MCF 10A (cell line): ENCODE data around the gene RGS3. TPM values are rescaled to one million over a fixed set of nuclear protein-coding genes. Genes with fewer than 3 reads are reported as not detected.
"Not testable (repeated sequence)": the region's sequence is repeated elsewhere in the genome, so short reads cannot be mapped to it uniquely, and the experiment has no call there.

Source experiments
- BruUV-seq: library from RNA; stranded (reverse); fragments of 400-500 nt; replicated peaks from 2 replicates; lab custom pipeline; 2021; lab: Mats Ljungman, UMichigan
- CTCF ChIA-PET: fragments of 300-600 bp; sonication (Branson Sonifier 250); formaldehyde crosslinking; extraction: SDS; loops from one replicate; lab custom pipeline; 2021; ENCODE audit warnings: antibody characterized with exemption, inconsistent platforms; lab: Yijun Ruan, JAX
- POLR2A ChIA-PET: fragments of 300-600, 350-650 bp; sonication (Branson Sonifier 250); formaldehyde crosslinking; extraction: SDS; loops from one replicate; lab custom pipeline; 2020; ENCODE audit warnings: antibody characterized with exemption, inconsistent platforms; lab: Yijun Ruan, JAX
- DNase-seq: peaks from one replicate; pipeline ENCODE4 v3.0.0-alpha.2; 2018; ENCODE audit not compliant: unreplicated experiment
- H3K27ac Mint-ChIP-seq: one replicate; pipeline ENCODE4 v1.8.0; 2022; ENCODE audit warnings: mild to moderate bottlenecking, low read depth, mixed read lengths; ENCODE audit not compliant: unreplicated experiment
- H3K27me3 Mint-ChIP-seq: one replicate; pipeline ENCODE4 v1.8.0; 2022; ENCODE audit warnings: mixed read lengths; ENCODE audit not compliant: insufficient read depth, unreplicated experiment
- H3K36me3 Mint-ChIP-seq: one replicate; pipeline ENCODE4 v1.8.0; 2022; ENCODE audit warnings: mild to moderate bottlenecking, moderate library complexity, mixed read lengths; ENCODE audit not compliant: insufficient read depth, unreplicated experiment
- H3K4me1 Mint-ChIP-seq: one replicate; pipeline ENCODE4 v1.8.0; 2022; ENCODE audit warnings: mixed read lengths; ENCODE audit not compliant: insufficient read depth, unreplicated experiment
- H3K4me3 Mint-ChIP-seq: one replicate; pipeline ENCODE4 v1.8.0; 2022; ENCODE audit warnings: mild to moderate bottlenecking, moderate library complexity, mixed read lengths; ENCODE audit not compliant: unreplicated experiment
- H3K9me3 Mint-ChIP-seq: one replicate; pipeline ENCODE4 v1.8.0; 2022; ENCODE audit warnings: mixed read lengths; ENCODE audit not compliant: unreplicated experiment
- intact Hi-C: fragments of 100-400 bp; cut with micrococcal nuclease; formaldehyde crosslinking; loops from 2 replicates; pipeline ENCODE4 v1.14.1; 2022
- total RNA-seq: library from RNA; stranded (reverse); gene quantifications from 2 replicates; pipeline ENCODE4 v1.2.3, GENCODE V29; 2022
- TF ChIP-seq, protein P1 (sequence below): fragments of 200-600 bp; IDR thresholded peaks from one replicate; pipeline ENCODE4 v1.8.0; 2022; ENCODE audit warnings: antibody characterized with exemption, mild to moderate bottlenecking; ENCODE audit not compliant: unreplicated experiment

Gene RGS3
- total RNA-seq, 1 experiment from 2014 or later, result 32.1 TPM

DNA sequence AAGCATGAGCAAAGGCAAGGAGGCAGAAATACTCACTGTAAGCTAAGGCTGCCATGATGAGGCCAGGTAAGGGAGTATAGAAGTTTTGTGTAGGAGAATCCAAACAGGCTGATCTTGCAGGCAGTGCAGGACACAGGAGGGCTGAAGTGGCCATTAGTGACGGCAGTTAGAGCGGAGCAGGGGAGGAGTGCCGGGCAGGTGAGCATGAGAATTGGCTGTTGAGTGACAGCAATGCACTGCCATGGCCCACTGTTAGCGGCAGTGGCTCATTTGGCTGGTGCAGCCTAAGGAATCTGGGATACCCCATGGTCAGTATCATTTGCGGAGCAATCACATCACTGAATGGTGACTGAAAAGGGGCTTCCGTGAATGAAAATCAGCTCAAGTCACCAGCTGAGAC is 22.8 kb downstream of the RGS3 start:
- no TSS peak for BruUV-seq
- ChIA-PET CTCF (interaction anchor here (0.6 to 1.0 kb wide), 5 partner anchors 105 to 833 kb away, joined by 3 to 4 read pairs (median 4); no protein-coding TSS in a partner anchor), POLR2A (interaction anchor here (0.7 kb wide), 1 partner anchor 594 kb away, joined by 3 read pairs; no protein-coding TSS in a partner anchor)
- TF ChIP-seq, protein P1, sequence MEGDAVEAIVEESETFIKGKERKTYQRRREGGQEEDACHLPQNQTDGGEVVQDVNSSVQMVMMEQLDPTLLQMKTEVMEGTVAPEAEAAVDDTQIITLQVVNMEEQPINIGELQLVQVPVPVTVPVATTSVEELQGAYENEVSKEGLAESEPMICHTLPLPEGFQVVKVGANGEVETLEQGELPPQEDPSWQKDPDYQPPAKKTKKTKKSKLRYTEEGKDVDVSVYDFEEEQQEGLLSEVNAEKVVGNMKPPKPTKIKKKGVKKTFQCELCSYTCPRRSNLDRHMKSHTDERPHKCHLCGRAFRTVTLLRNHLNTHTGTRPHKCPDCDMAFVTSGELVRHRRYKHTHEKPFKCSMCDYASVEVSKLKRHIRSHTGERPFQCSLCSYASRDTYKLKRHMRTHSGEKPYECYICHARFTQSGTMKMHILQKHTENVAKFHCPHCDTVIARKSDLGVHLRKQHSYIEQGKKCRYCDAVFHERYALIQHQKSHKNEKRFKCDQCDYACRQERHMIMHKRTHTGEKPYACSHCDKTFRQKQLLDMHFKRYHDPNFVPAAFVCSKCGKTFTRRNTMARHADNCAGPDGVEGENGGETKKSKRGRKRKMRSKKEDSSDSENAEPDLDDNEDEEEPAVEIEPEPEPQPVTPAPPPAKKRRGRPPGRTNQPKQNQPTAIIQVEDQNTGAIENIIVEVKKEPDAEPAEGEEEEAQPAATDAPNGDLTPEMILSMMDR, result no peak
- Mint-ChIP-seq H3K27ac (no peak overlapping the region), H3K4me3 (no peak overlapping the region), H3K4me1 (peaks cover 7% of the 10 kb centered on the region), H3K9me3 (no peaks in the 10 kb centered on the region), H3K27me3 (no peaks in the 10 kb centered on the region), H3K36me3 (no peaks in the 10 kb centered on the region)
- intact Hi-C loops, result no loop called here
- DNase-seq, result no peak

DNA sequence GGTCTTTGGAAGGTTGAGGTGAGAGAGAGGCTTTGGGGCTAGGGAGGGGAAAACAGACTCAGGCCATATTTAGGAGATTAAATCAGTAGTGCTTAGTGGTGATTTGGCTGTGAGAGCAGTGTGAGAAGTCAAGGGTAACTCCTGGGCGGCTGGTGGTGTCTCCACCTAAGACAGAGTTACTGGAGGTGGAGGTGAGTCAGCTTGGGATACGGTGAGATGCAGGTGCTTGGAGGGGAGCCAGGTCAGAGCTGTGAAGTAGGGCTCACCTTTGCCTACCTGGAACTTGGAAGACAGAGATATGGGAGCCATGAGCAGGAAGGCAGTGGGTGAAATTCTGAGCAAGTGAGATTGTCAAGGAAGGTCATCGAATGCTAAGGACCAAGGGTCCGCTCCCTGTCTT is 24.5 kb downstream of the RGS3 start:
- TF ChIP-seq, protein P1, result no peak
- ChIA-PET CTCF (no interaction called here), POLR2A (no interaction called here)
- peaks cover 14% of the 10 kb centered on the region for H3K4me1 Mint-ChIP-seq
- no TSS peak for BruUV-seq
- no peak overlapping the region for H3K27ac Mint-ChIP-seq
- DNase-seq, result peak; percentile 70
- no peaks in the 10 kb centered on the region for H3K36me3 Mint-ChIP-seq
- no peaks in the 10 kb centered on the region for H3K9me3 Mint-ChIP-seq
- H3K27me3 Mint-ChIP-seq, result no peaks in the 10 kb centered on the region
- H3K4me3 Mint-ChIP-seq, result no peak overlapping the region
- intact Hi-C loops, result no loop called here

DNA sequence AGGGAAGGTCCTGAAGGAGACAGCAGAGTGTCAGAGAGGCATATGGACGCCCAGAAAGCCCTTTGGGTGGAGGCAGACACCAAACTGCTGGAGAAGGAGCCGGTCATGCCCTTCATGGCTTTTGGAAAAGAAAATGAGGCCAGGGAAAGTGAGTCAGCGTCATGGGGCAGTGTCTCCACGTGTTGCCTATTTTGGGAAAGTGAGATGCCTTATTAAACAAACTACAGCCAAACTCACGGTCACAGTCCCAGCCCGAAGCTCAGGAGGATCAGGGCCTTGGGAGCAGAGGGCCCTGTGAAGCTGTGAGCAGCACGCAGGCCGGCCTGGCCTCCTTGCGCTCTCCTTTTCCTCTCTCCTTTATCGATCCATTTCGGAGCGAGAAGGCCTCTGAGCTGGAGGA is 25.0 kb downstream of the RGS3 start:
- POLR2A ChIA-PET, result no interaction called here
- no peaks in the 10 kb centered on the region for H3K36me3 Mint-ChIP-seq
- TF ChIP-seq, protein P1, result no peak
- H3K9me3 Mint-ChIP-seq, result no peaks in the 10 kb centered on the region
- no peaks in the 10 kb centered on the region for H3K27me3 Mint-ChIP-seq
- H3K27ac Mint-ChIP-seq, result no peak overlapping the region
- BruUV-seq, result no TSS peak
- CTCF ChIA-PET, result interaction anchor here (0.6 kb wide), 1 partner anchor 53 kb away, joined by 3 read pairs; no protein-coding TSS in a partner anchor
- intact Hi-C loops, result no loop called here
- no peak overlapping the region for H3K4me3 Mint-ChIP-seq
- H3K4me1 Mint-ChIP-seq, result peaks cover 14% of the 10 kb centered on the region
- no peak for DNase-seq

GRCh38 chr9:113491147-113491546 is 27.6 kb downstream of the RGS3 start:
- POLR2A ChIA-PET, H3K9me3 Mint-ChIP-seq, H3K36me3 Mint-ChIP-seq, H3K27ac Mint-ChIP-seq, H3K4me3 Mint-ChIP-seq, BruUV-seq, H3K27me3 Mint-ChIP-seq, intact Hi-C loops, DNase-seq: not testable (repeated sequence)
- CTCF ChIA-PET, result interaction anchor here (2.4 kb wide), 1 partner anchor 75 kb away, joined by 5 read pairs; no protein-coding TSS in a partner anchor
- peaks cover 14% of the 10 kb centered on the region for H3K4me1 Mint-ChIP-seq
